Endodermal cell (in vitro differentiated cells): ENCODE results near the gene STX18. TPM values are rescaled to one million over a fixed set of nuclear protein-coding genes. Genes with fewer than 3 reads are reported as not detected.

Experiments
- DNase-seq: peaks from one replicate; pipeline ENCODE4 v3.0.0-alpha.2; 2017
- H3K27ac ChIP-seq: 2 replicates; pipeline ENCODE4 v1.5.1; 2013; ENCODE audit warnings: mild to moderate bottlenecking, low read depth, low read length, moderate library complexity
- H3K27me3 ChIP-seq: 2 replicates; pipeline ENCODE4 v1.6.1; 2013; ENCODE audit warnings: mild to moderate bottlenecking, low read length, moderate library complexity; ENCODE audit not compliant: insufficient read depth, control insufficient read depth, poor library complexity, severe bottlenecking
- H3K36me3 ChIP-seq: 2 replicates; pipeline ENCODE4 v1.7.0; 2013; ENCODE audit warnings: mild to moderate bottlenecking, low read length, moderate library complexity; ENCODE audit not compliant: control insufficient read depth, insufficient read depth
- H3K4me1 ChIP-seq: one replicate; pipeline ENCODE4 v1.7.0; 2013; ENCODE audit warnings: low read length; ENCODE audit not compliant: control insufficient read depth, insufficient read depth
- H3K4me3 ChIP-seq: 2 replicates; pipeline ENCODE4 v1.5.1; 2013; ENCODE audit warnings: mild to moderate bottlenecking, low read length, moderate library complexity
- H3K9ac ChIP-seq: 2 replicates; pipeline ENCODE4 v1.6.1; 2013; ENCODE audit warnings: mild to moderate bottlenecking, low read length, moderate library complexity; ENCODE audit not compliant: poor library complexity, severe bottlenecking; ENCODE audit errors: extremely low read depth
- H3K9me3 ChIP-seq: 2 replicates; pipeline ENCODE4 v1.6.1; 2013; ENCODE audit warnings: mild to moderate bottlenecking, low read length, moderate library complexity; ENCODE audit not compliant: control insufficient read depth
- H3K27ac Mint-ChIP-seq: 2 replicates; pipeline ENCODE4 v1.8.0; 2020; ENCODE audit warnings: mixed read lengths
- H3K27me3 Mint-ChIP-seq: 2 replicates; pipeline ENCODE4 v1.8.0; 2021; ENCODE audit warnings: mild to moderate bottlenecking, mixed read lengths; ENCODE audit not compliant: insufficient read depth
- H3K36me3 Mint-ChIP-seq: 2 replicates; pipeline ENCODE4 v1.8.0; 2020; ENCODE audit warnings: low read depth, mixed read lengths
- H3K4me1 Mint-ChIP-seq: 2 replicates; pipeline ENCODE4 v1.8.0; 2020; ENCODE audit warnings: mixed read lengths
- H3K4me3 Mint-ChIP-seq: 2 replicates; pipeline ENCODE4 v1.8.0; 2020; ENCODE audit warnings: mild to moderate bottlenecking, moderate library complexity, mixed read lengths
- H3K9me3 Mint-ChIP-seq: 2 replicates; pipeline ENCODE4 v1.8.0; 2020; ENCODE audit warnings: mild to moderate bottlenecking, mixed read lengths
- WGBS, 2 experiments: methylation state at CpG; one replicate each; pipeline versions ENCODE4 v1.1.5 to v1.1.7; 2013; ENCODE audit warnings: missing lambda C conversion rate in 2 of 2, mixed read lengths in 1 of 2; ENCODE audit not compliant: insufficient coverage in 1 of 2, insufficient read length in 1 of 2; 5-methylcytosine and 5-hydroxymethylcytosine counted together
- total RNA-seq, 2 donors: library from RNA; stranded (reverse); fragmentation: NEBNext Ultra II Directional in 1 of 2; extraction: Animal tissue kit (Norgen Biotek cat#: 25700) in 1 of 2; gene quantifications; 2 replicates in 1 of 2; 3 replicates in 1 of 2; pipeline ENCODE4 v1.2.1, GENCODE V29; 2021
- TF ChIP-seq, protein P1 (sequence below): fragments of 200-600 bp; sonication (generic); conservative IDR thresholded peaks from 2 replicates; pipeline ENCODE4 v1.5.0; 2021; ENCODE audit warnings: antibody characterized with exemption, mild to moderate bottlenecking

Gene STX18
- total RNA-seq, 2 donors from 2014 or later, result 26.9 to 33.3 TPM

DNA sequence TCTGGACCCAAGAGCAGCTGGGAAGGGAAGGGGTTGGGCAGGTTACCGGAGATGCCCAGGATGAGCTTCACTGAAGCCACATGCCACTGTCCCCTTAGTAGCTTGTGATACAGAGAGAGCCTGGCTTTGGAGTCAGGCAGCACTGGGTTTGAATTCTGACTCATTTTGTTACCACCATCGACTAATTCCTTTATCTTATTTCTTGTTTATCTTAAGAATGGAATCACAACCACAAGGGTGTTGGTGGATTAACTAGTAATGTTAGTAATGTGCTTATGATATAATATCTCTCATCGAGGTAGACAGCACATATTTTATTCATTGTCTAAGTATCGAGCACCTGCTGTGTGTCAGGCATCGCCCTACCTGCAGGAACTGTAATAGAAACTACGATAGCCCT is 17.7 kb upstream of the STX18 start:
- H3K9me3 Mint-ChIP-seq, result no peaks in the 10 kb centered on the region
- TF ChIP-seq, protein P1, sequence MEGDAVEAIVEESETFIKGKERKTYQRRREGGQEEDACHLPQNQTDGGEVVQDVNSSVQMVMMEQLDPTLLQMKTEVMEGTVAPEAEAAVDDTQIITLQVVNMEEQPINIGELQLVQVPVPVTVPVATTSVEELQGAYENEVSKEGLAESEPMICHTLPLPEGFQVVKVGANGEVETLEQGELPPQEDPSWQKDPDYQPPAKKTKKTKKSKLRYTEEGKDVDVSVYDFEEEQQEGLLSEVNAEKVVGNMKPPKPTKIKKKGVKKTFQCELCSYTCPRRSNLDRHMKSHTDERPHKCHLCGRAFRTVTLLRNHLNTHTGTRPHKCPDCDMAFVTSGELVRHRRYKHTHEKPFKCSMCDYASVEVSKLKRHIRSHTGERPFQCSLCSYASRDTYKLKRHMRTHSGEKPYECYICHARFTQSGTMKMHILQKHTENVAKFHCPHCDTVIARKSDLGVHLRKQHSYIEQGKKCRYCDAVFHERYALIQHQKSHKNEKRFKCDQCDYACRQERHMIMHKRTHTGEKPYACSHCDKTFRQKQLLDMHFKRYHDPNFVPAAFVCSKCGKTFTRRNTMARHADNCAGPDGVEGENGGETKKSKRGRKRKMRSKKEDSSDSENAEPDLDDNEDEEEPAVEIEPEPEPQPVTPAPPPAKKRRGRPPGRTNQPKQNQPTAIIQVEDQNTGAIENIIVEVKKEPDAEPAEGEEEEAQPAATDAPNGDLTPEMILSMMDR, result no peak
- Histone ChIP-seq H3K4me1 (no peaks in the 10 kb centered on the region), H3K27me3 (no peaks in the 10 kb centered on the region), H3K27ac (no peak overlapping the region), H3K36me3 (peaks cover under 1% of the 10 kb centered on the region), H3K4me3 (no peak overlapping the region), H3K9me3 (no peaks in the 10 kb centered on the region), H3K9ac (no peak overlapping the region)
- H3K36me3 Mint-ChIP-seq, result peaks cover 15% of the 10 kb centered on the region
- no peak overlapping the region for H3K27ac Mint-ChIP-seq
- H3K4me3 Mint-ChIP-seq, result no peak overlapping the region
- 80 to 89% methylated on average over 5 to 6 of the region's 6 CpGs for WGBS, 2 experiments
- H3K27me3 Mint-ChIP-seq, result no peaks in the 10 kb centered on the region
- no peaks in the 10 kb centered on the region for H3K4me1 Mint-ChIP-seq
- no peak for DNase-seq

DNA sequence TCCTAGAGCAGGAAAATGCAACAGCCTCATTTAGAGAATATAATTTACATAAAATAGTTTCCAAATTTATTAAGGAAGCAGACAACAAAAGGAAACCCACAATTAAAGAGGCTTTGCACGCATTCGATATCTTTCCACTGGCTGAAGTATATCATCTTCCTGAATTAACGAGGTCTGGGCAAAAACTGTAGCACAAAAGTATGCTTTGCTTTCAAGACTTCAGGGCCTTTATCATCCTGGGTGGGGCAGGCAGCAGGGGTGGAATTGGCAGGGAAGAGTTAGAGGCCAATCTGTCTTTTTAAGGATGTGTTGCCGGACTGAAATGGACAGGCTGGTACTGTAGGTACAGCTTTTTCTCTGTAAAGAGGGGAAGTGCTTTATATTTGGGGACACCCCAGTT is 17.0 kb upstream of the STX18 start:
- TF ChIP-seq, protein P1, result no peak
- WGBS, 2 experiments, result 74 to 78% methylated on average over 3 to 4 of the region's 4 CpGs
- H3K4me1 Mint-ChIP-seq, result no peaks in the 10 kb centered on the region

GRCh38 chr4:4555916-4556315 is 14.1 kb upstream of the STX18 start:
- H3K9ac ChIP-seq, result no peak overlapping the region
- Mint-ChIP-seq H3K4me1 (no peaks in the 10 kb centered on the region), H3K36me3 (peaks cover 33% of the 10 kb centered on the region), H3K27ac (no peak overlapping the region), H3K27me3 (no peaks in the 10 kb centered on the region), H3K4me3 (no peak overlapping the region), H3K9me3 (no peaks in the 10 kb centered on the region)
- no peaks in the 10 kb centered on the region for H3K9me3 ChIP-seq
- peaks cover 18% of the 10 kb centered on the region for H3K36me3 ChIP-seq
- TF ChIP-seq, protein P1, result no peak
- H3K4me1 ChIP-seq, result no peaks in the 10 kb centered on the region
- H3K27me3 ChIP-seq, result no peaks in the 10 kb centered on the region
- no peak overlapping the region for H3K4me3 ChIP-seq
- 84 to 100% methylated on average over 1 to 4 of the region's 4 CpGs for WGBS, 2 experiments
- no peak overlapping the region for H3K27ac ChIP-seq
- DNase-seq, result no peak

More for the DNA sequence above, 17.0 kb upstream of the STX18 start:
- Mint-ChIP-seq H3K9me3 (no peaks in the 10 kb centered on the region), H3K36me3 (peaks cover 10% of the 10 kb centered on the region), H3K27me3 (no peaks in the 10 kb centered on the region), H3K27ac (no peak overlapping the region), H3K4me3 (no peak overlapping the region)
- Histone ChIP-seq H3K36me3 (peaks cover 3% of the 10 kb centered on the region), H3K4me3 (no peak overlapping the region), H3K27ac (no peak overlapping the region), H3K27me3 (no peaks in the 10 kb centered on the region), H3K4me1 (no peaks in the 10 kb centered on the region), H3K9me3 (no peaks in the 10 kb centered on the region), H3K9ac (no peak overlapping the region)
- no peak for DNase-seq
